ENCODE measurements around the gene KCNT1. TPM values are rescaled to one million over a fixed set of nuclear protein-coding genes. Genes with fewer than 3 reads are reported as not detected.

Gene KCNT1
- polyA plus RNA-seq, 2 of the 4 experiments (the other 2 are of a cell fraction) = not detected

DNA sequence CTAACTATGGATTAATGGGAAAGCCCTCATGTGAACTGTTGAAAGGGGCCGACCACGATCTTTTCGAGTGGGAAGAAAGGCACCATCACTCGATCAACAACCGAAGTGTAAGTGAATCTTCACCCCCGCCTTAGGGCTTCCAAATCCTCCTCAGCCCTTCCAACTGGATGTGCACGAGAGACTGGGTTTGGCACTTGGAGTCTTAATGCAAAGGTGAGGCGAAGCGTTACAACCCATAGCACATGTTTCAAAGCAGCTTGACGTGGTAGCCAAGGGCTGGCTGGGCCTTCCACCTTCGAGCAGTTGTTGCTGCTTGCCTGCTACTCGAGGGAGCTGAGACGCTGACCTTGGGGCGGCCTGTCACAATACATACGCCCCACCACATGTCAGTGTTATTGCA, 44.6 kb upstream of the KCNT1 start:
- no peak overlapping the region for H3K4me3 ChIP-seq

GRCh38 chr9:135659252-135659651, 42.7 kb upstream of the KCNT1 start:
- CTCF ChIA-PET = no interaction called here
- Histone ChIP-seq H3K9me3 (0 out of 3 replicates have a peak, but pooled peaks cover under 1% of the 10 kb centered on the region), H3K27ac (no peak overlapping the region), H3K4me2 (no peak overlapping the region), H3K4me3 (no peak overlapping the region), H3K4me1 (no peaks in the 10 kb centered on the region)
- ATAC-seq = no peak
- WGBS (ENCODE audit: missing lambda C conversion rate) = 62% methylated on average over 13 of the region's 13 CpGs
- DNase-seq (ENCODE audit: low read depth in 1 of 2, low spot score in 1 of 2) = no peak
- POLR2A ChIA-PET = no interaction called here
- TF ChIP-seq EHMT2 (IDR thresholded peaks at IDR 0.05; ENCODE audit: low read depth) (no peak), FOSB (CRISPR knock-in tag; IDR thresholded peaks at IDR 0.05) (no peak), SREBF2 (IDR thresholded peaks at IDR 0.05) (no peak)
- no peak for FAIRE-seq

More for the DNA sequence above, 44.6 kb upstream of the KCNT1 start:
- Histone ChIP-seq H3K4me2 (no peak overlapping the region), H3K9me3 (peaks cover 17% of the 10 kb centered on the region), H3K27ac (no peak overlapping the region), H3K4me1 (no peaks in the 10 kb centered on the region)
- POLR2A ChIA-PET = no interaction called here
- DNase-seq (ENCODE audit: low read depth in 1 of 2, low spot score in 1 of 2) = no peak
- CTCF ChIA-PET = no interaction called here
- TF ChIP-seq FOSL2 (IDR thresholded peaks at IDR 0.05) = no peak
- no peak for TF ChIP-seq FOSL2 (CRISPR knock-in tag; IDR thresholded peaks at IDR 0.05)
- no peak for TF ChIP-seq JUN (IDR thresholded peaks at IDR 0.05)
- no peak for TF ChIP-seq ZC3H11A (IDR thresholded peaks at IDR 0.05)
- no peak for TF ChIP-seq CEBPB (IDR thresholded peaks at IDR 0.05)
- no peak for TF ChIP-seq ZSCAN20 (CRISPR knock-in tag; IDR thresholded peaks at IDR 0.05)
- TF ChIP-seq GATA3 (IDR thresholded peaks at IDR 0.05; ENCODE audit: borderline replicate concordance) = no peak
- TF ChIP-seq, protein P1, sequence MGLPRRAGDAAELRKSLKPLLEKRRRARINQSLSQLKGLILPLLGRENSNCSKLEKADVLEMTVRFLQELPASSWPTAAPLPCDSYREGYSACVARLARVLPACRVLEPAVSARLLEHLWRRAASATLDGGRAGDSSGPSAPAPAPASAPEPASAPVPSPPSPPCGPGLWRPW (IDR thresholded peaks at IDR 0.05) = no peak
- TF ChIP-seq CHD4 (IDR thresholded peaks at IDR 0.05; ENCODE audit: borderline replicate concordance) = no peak
- no peak for TF ChIP-seq JUNB (IDR thresholded peaks at IDR 0.05)
- no peak for TF ChIP-seq MYC (IDR thresholded peaks at IDR 0.05; ENCODE audit: borderline replicate concordance, low read length)
- no peak for TF ChIP-seq POLR2AphosphoS2 (conservative IDR thresholded peaks at IDR 0.05; ENCODE audit: low read length)
- TF ChIP-seq ESRRA (IDR thresholded peaks at IDR 0.05; ENCODE audit: borderline replicate concordance, low read length) = no peak
- TF ChIP-seq, protein P2, sequence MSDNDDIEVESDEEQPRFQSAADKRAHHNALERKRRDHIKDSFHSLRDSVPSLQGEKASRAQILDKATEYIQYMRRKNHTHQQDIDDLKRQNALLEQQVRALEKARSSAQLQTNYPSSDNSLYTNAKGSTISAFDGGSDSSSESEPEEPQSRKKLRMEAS (IDR thresholded peaks at IDR 0.05) = no peak
- WGBS (ENCODE audit: missing lambda C conversion rate) = 38% methylated on average over 15 of the region's 15 CpGs
- no peak for ATAC-seq
- no peak for FAIRE-seq

- Histone ChIP-seq H3K4me1 (no peaks in the 10 kb centered on the region), H3K4me2 (no peak overlapping the region), H3K27ac (no peak overlapping the region), H3K9me3 (no peaks in the 10 kb centered on the region), H3K4me3 (no peak overlapping the region)
- FAIRE-seq (no peak), ATAC-seq (no peak), DNase-seq (ENCODE audit: low read depth in 1 of 2, low spot score in 1 of 2) (no peak)
- WGBS (ENCODE audit: missing lambda C conversion rate) = 79% methylated on average over 22 of the region's 22 CpGs
- ChIA-PET CTCF (no interaction called here), POLR2A (no interaction called here)
- TF ChIP-seq RAD21 (conservative IDR thresholded peaks at IDR 0.05 in 1 of 2, IDR thresholded peaks at IDR 0.05 in 1 of 2) (no peak), PHF8 (IDR thresholded peaks at IDR 0.05; ENCODE audit: borderline replicate concordance, low read depth) (no peak), RNF2 (IDR thresholded peaks at IDR 0.05; ENCODE audit: borderline replicate concordance, low read depth) (no peak), ZSCAN20 (CRISPR knock-in tag; IDR thresholded peaks at IDR 0.05) (no peak), CEBPB (IDR thresholded peaks at IDR 0.05) (no peak), MAFK (IDR thresholded peaks at IDR 0.05; ENCODE audit: partially characterized antibody) (no peak), TP53 (CRISPR knock-in tag; IDR thresholded peaks at IDR 0.05) (no peak), FOSL2 (IDR thresholded peaks at IDR 0.05) (no peak), FOSL2 (CRISPR knock-in tag; IDR thresholded peaks at IDR 0.05) (no peak), FOXS1 (CRISPR knock-in tag; IDR thresholded peaks at IDR 0.05) (no peak), JUN (IDR thresholded peaks at IDR 0.05) (no peak), POLR2A (IDR thresholded peaks at IDR 0.05; ENCODE audit: low read length) (no peak)
- TF ChIP-seq, protein P3, sequence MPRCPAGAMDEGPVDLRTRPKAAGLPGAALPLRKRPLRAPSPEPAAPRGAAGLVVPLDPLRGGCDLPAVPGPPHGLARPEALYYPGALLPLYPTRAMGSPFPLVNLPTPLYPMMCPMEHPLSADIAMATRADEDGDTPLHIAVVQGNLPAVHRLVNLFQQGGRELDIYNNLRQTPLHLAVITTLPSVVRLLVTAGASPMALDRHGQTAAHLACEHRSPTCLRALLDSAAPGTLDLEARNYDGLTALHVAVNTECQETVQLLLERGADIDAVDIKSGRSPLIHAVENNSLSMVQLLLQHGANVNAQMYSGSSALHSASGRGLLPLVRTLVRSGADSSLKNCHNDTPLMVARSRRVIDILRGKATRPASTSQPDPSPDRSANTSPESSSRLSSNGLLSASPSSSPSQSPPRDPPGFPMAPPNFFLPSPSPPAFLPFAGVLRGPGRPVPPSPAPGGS (IDR thresholded peaks at IDR 0.05) = no peak
- TF ChIP-seq, protein P1 (IDR thresholded peaks at IDR 0.05) = no peak
Observed at GRCh38 chr9:135660407-135660806, 41.6 kb upstream of the KCNT1 start.
